GM12878 (cell line): ENCODE results near the gene PITPNC1. TPM values are rescaled to one million over a fixed set of nuclear protein-coding genes. Genes with fewer than 3 reads are reported as not detected.

Experiments used
- CEBPB ChIP-seq, 2 experiments: fragments of 150-350 bp in 1 of 2; IDR thresholded peaks; 2 replicates each; pipeline ENCODE4 v1.6.1; 2012 to 2014; ENCODE audit warnings: low read depth in 2 of 2, low read length in 2 of 2, borderline replicate concordance in 1 of 2, inconsistent platforms in 1 of 2
- CHD2 ChIP-seq: IDR thresholded peaks from 2 replicates; pipeline ENCODE4 v1.6.1; 2011; ENCODE audit warnings: low read depth, low read length, improper control_type of control experiment, borderline replicate concordance
- IKZF2 ChIP-seq, 2 experiments: fragments of 450-650 bp; IDR thresholded peaks; 2 replicates each; pipeline ENCODE4 v1.6.1; 2017; ENCODE audit warnings: mild to moderate bottlenecking in 2 of 2, moderate library complexity in 2 of 2
- KAT2A ChIP-seq: conservative IDR thresholded peaks from 2 replicates; pipeline ENCODE4 v1.6.1; 2011; ENCODE audit warnings: low read depth, low read length; ENCODE audit not compliant: control insufficient read depth
- NFIC ChIP-seq: IDR thresholded peaks from 2 replicates; pipeline ENCODE4 v1.6.1; 2012; ENCODE audit warnings: low read depth, mild to moderate bottlenecking, inconsistent platforms, low read length, moderate library complexity
- PAX8 ChIP-seq: fragments of 450-650 bp; IDR thresholded peaks from 2 replicates; pipeline ENCODE4 v1.6.1; 2017; ENCODE audit warnings: mild to moderate bottlenecking, moderate library complexity
- PML ChIP-seq: IDR thresholded peaks from 2 replicates; pipeline ENCODE4 v1.6.1; 2012; ENCODE audit warnings: low read length, inconsistent platforms
- RELA ChIP-seq: fragments of 450-650 bp; IDR thresholded peaks from 2 replicates; pipeline ENCODE4 v1.8.0; 2014; ENCODE audit warnings: borderline replicate concordance; ENCODE audit not compliant: partially characterized antibody
- STAT1 ChIP-seq: fragments of 450-650 bp; conservative IDR thresholded peaks from 2 replicates; pipeline ENCODE4 v1.6.1; 2014; ENCODE audit warnings: antibody characterized with exemption, mild to moderate bottlenecking
- SUPT20H ChIP-seq: IDR thresholded peaks from 2 replicates; pipeline ENCODE4 v1.6.1; 2011; ENCODE audit warnings: low read depth, mild to moderate bottlenecking, low read length, moderate library complexity, borderline replicate concordance; ENCODE audit not compliant: control insufficient read depth
- TBL1XR1 ChIP-seq: IDR thresholded peaks from 2 replicates; pipeline ENCODE4 v1.6.1; 2012; ENCODE audit warnings: low read depth, low read length, improper control_type of control experiment
- ZNF384 ChIP-seq: IDR thresholded peaks from 2 replicates; pipeline ENCODE4 v1.6.1; 2012; ENCODE audit warnings: low read depth, mild to moderate bottlenecking, low read length, improper control_type of control experiment, borderline replicate concordance
- polyA plus RNA-seq, 11 experiments: library from polyadenylated mRNA; depleted of rRNA in 4 of 11; unstranded in 6 of 11; stranded (reverse) in 5 of 11; fragments of >200 nt; fragmentation: Nextera tagmentation in 4 of 11; fragmentation: Illumina TruSeq in 1 of 11; extraction: Ambion mirVana in 4 of 11; extraction: Trizol in 1 of 11; gene quantifications; 1 replicate in 1 of 11; 2 replicates in 10 of 11; pipeline versions ENCODE4 v1.2.1 to v1.2.3, GENCODE V29; 2011 to 2016; ENCODE audit warnings: inconsistent platforms in 2 of 11, missing spikeins in 2 of 11, low read depth in 1 of 11
- total RNA-seq, 4 experiments: library from RNA; depleted of rRNA in 3 of 4; stranded (reverse); fragments of >200 nt in 3 of 4; fragmentation: Illumina TruSeq in 1 of 4; extraction: Trizol in 1 of 4; gene quantifications; 2 replicates each; pipeline versions ENCODE4 v1.2.1 to v1.2.3, GENCODE V29; 2013 to 2021
- TF ChIP-seq, protein P1 (sequence below): fragments of 450-650 bp; IDR thresholded peaks from 2 replicates; pipeline ENCODE4 v1.6.1; 2017; ENCODE audit warnings: low read depth, mild to moderate bottlenecking, moderate library complexity
- TF ChIP-seq, protein P2 (sequence below): fragments of 450-650 bp; IDR thresholded peaks from 2 replicates; pipeline ENCODE4 v1.6.1; 2017; ENCODE audit warnings: mild to moderate bottlenecking, low read depth, inconsistent platforms; ENCODE audit not compliant: poor library complexity, severe bottlenecking
- TF ChIP-seq, protein P3 (sequence below): fragments of 450-650 bp; IDR thresholded peaks from 2 replicates; pipeline ENCODE4 v1.6.1; 2017; ENCODE audit warnings: mild to moderate bottlenecking, moderate library complexity
- TF ChIP-seq, protein P4 (sequence below): IDR thresholded peaks from 2 replicates; pipeline ENCODE4 v1.6.1; 2011; ENCODE audit warnings: borderline replicate concordance, low read depth, mild to moderate bottlenecking, moderate library complexity, mixed read lengths, low read length; ENCODE audit not compliant: insufficient read depth; ENCODE audit errors: extremely low read length
- TF ChIP-seq, protein P5 (sequence below): fragments of 450-650 bp; IDR thresholded peaks from 2 replicates; pipeline ENCODE4 v1.6.1; 2016; ENCODE audit warnings: mild to moderate bottlenecking

Gene PITPNC1
- total and polyA plus RNA-seq, 10 of the 15 experiments (the other 5 are each of a cell fraction or from before 2014, with no cell fraction given): 12.2 to 62.4 (median 47.3) TPM

DNA sequence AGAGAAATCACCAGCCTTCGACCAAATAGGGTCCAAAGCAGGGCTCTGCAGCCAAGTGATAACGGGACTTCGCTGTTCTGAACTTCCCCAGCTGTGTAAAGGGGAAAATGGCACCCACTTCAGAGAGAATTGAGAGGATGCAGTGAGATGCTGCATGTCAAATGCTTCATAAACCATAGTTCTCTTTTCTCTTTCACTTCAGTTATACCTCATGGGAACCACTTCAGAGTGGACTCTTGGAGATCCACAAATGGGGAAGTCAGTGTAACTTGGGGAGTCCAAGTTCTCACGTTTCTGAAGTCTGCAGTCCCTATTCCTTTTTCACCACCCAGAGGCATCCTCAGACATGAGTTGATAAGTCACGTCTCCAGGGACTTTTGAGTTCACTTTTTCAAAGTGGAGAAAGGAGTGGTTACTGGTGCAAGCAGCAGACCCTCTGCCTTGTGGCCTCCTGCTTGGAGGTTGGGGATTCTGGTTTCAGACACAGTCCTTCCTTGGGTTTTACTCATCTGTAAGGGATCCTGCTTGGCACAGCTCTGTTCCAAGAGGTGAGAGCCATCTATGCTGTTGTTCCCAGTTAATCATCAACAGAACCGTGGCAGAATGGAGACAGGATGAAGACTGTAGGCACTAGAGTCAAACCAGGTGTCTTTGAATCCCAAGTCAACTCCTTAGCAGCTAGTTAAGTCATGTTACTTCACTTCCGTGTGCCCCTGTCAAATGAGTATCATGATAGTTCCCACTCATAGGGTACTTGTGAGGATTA is 217.2 kb downstream of the PITPNC1 start (continued):
- TF ChIP-seq, protein P1, sequence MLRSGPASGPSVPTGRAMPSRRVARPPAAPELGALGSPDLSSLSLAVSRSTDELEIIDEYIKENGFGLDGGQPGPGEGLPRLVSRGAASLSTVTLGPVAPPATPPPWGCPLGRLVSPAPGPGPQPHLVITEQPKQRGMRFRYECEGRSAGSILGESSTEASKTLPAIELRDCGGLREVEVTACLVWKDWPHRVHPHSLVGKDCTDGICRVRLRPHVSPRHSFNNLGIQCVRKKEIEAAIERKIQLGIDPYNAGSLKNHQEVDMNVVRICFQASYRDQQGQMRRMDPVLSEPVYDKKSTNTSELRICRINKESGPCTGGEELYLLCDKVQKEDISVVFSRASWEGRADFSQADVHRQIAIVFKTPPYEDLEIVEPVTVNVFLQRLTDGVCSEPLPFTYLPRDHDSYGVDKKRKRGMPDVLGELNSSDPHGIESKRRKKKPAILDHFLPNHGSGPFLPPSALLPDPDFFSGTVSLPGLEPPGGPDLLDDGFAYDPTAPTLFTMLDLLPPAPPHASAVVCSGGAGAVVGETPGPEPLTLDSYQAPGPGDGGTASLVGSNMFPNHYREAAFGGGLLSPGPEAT: peak; percentile 67; the same call in 1 of the 2 replicates
- TF ChIP-seq, protein P2, sequence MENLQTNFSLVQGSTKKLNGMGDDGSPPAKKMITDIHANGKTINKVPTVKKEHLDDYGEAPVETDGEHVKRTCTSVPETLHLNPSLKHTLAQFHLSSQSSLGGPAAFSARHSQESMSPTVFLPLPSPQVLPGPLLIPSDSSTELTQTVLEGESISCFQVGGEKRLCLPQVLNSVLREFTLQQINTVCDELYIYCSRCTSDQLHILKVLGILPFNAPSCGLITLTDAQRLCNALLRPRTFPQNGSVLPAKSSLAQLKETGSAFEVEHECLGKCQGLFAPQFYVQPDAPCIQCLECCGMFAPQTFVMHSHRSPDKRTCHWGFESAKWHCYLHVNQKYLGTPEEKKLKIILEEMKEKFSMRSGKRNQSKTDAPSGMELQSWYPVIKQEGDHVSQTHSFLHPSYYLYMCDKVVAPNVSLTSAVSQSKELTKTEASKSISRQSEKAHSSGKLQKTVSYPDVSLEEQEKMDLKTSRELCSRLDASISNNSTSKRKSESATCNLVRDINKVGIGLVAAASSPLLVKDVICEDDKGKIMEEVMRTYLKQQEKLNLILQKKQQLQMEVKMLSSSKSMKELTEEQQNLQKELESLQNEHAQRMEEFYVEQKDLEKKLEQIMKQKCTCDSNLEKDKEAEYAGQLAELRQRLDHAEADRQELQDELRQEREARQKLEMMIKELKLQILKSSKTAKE: peak; percentile 42
- TF ChIP-seq STAT1 (no peak), PAX8 (no peak), SUPT20H (no peak), RELA (no peak), NFIC (peak; percentile 88), CHD2 (no peak; the same call in 1 of the 2 replicates), IKZF2 (IDR thresholded peaks at IDR 0.05) (peak; percentile 77 to 85), KAT2A (no peak), CEBPB (IDR thresholded peaks at IDR 0.05; ENCODE audit: borderline replicate concordance in 1 of 2, low read depth in 2 of 2, low read length in 2 of 2) (no peak), TBL1XR1 (no peak), ZNF384 (no peak), PML (peak; percentile 75; the same call in 1 of the 2 replicates)
- TF ChIP-seq, protein P3, sequence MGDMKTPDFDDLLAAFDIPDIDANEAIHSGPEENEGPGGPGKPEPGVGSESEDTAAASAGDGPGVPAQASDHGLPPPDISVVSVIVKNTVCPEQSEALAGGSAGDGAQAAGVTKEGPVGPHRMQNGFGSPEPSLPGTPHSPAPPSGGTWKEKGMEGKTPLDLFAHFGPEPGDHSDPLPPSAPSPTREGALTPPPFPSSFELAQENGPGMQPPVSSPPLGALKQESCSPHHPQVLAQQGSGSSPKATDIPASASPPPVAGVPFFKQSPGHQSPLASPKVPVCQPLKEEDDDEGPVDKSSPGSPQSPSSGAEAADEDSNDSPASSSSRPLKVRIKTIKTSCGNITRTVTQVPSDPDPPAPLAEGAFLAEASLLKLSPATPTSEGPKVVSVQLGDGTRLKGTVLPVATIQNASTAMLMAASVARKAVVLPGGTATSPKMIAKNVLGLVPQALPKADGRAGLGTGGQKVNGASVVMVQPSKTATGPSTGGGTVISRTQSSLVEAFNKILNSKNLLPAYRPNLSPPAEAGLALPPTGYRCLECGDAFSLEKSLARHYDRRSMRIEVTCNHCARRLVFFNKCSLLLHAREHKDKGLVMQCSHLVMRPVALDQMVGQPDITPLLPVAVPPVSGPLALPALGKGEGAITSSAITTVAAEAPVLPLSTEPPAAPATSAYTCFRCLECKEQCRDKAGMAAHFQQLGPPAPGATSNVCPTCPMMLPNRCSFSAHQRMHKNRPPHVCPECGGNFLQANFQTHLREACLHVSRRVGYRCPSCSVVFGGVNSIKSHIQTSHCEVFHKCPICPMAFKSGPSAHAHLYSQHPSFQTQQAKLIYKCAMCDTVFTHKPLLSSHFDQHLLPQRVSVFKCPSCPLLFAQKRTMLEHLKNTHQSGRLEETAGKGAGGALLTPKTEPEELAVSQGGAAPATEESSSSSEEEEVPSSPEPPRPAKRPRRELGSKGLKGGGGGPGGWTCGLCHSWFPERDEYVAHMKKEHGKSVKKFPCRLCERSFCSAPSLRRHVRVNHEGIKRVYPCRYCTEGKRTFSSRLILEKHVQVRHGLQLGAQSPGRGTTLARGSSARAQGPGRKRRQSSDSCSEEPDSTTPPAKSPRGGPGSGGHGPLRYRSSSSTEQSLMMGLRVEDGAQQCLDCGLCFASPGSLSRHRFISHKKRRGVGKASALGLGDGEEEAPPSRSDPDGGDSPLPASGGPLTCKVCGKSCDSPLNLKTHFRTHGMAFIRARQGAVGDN: peak; percentile 83
- TF ChIP-seq, protein P4, sequence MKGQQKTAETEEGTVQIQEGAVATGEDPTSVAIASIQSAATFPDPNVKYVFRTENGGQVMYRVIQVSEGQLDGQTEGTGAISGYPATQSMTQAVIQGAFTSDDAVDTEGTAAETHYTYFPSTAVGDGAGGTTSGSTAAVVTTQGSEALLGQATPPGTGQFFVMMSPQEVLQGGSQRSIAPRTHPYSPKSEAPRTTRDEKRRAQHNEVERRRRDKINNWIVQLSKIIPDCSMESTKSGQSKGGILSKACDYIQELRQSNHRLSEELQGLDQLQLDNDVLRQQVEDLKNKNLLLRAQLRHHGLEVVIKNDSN: no peak
- TF ChIP-seq, protein P5, sequence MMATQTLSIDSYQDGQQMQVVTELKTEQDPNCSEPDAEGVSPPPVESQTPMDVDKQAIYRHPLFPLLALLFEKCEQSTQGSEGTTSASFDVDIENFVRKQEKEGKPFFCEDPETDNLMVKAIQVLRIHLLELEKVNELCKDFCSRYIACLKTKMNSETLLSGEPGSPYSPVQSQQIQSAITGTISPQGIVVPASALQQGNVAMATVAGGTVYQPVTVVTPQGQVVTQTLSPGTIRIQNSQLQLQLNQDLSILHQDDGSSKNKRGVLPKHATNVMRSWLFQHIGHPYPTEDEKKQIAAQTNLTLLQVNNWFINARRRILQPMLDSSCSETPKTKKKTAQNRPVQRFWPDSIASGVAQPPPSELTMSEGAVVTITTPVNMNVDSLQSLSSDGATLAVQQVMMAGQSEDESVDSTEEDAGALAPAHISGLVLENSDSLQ: peak; percentile 25; the same call in 1 of the 2 replicates
